ENCODE data around the gene SUSD3. TPM values are rescaled to one million over a fixed set of nuclear protein-coding genes. Genes with fewer than 3 reads are reported as not detected.

Gene SUSD3
- total RNA-seq, 2 donors from 2014 or later, result 7.0 to 21.4 TPM

DNA sequence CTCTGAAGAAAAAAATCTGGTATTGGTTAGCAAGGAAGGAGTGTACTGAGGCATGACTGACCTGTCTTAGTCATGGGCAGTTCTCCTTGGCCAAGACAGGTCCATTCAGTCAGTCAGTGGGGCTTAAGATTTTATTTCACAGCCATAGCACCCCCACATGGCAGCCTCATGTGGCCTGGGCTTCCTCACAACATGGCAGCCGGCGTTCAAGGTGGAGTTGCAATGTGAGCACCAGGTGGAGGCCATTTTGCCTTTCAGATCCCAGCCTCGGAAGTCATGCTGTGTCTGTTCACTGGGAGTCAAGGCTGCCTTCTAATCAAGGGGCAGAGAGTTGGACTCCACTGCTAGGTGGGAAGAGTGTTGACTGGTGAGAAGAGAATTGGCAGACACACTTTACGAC, 27.2 kb downstream of the SUSD3 start:
- H3K4me1 ChIP-seq (ENCODE audit: control insufficient read depth in 1 of 2, low read depth in 2 of 2), result no peaks in the 10 kb centered on the region
- no peak overlapping the region for H3K4me3 ChIP-seq
- no peaks in the 10 kb centered on the region for H3K27me3 ChIP-seq (replicated peaks; ENCODE audit: insufficient read depth)
- H3K9me3 ChIP-seq, result peaks cover under 1% of the 10 kb centered on the region
- ATAC-seq (ENCODE audit: insufficient number of reproducible peaks, low FRiP score, low read depth), result no peak
- no peak for DNase-seq (ENCODE audit: low spot score)
- no peaks in the 10 kb centered on the region for H3K36me3 ChIP-seq
- no peak overlapping the region for H3K27ac ChIP-seq
- TF ChIP-seq, protein P1, sequence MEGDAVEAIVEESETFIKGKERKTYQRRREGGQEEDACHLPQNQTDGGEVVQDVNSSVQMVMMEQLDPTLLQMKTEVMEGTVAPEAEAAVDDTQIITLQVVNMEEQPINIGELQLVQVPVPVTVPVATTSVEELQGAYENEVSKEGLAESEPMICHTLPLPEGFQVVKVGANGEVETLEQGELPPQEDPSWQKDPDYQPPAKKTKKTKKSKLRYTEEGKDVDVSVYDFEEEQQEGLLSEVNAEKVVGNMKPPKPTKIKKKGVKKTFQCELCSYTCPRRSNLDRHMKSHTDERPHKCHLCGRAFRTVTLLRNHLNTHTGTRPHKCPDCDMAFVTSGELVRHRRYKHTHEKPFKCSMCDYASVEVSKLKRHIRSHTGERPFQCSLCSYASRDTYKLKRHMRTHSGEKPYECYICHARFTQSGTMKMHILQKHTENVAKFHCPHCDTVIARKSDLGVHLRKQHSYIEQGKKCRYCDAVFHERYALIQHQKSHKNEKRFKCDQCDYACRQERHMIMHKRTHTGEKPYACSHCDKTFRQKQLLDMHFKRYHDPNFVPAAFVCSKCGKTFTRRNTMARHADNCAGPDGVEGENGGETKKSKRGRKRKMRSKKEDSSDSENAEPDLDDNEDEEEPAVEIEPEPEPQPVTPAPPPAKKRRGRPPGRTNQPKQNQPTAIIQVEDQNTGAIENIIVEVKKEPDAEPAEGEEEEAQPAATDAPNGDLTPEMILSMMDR (IDR thresholded peaks at IDR 0.05), result no peak

DNA sequence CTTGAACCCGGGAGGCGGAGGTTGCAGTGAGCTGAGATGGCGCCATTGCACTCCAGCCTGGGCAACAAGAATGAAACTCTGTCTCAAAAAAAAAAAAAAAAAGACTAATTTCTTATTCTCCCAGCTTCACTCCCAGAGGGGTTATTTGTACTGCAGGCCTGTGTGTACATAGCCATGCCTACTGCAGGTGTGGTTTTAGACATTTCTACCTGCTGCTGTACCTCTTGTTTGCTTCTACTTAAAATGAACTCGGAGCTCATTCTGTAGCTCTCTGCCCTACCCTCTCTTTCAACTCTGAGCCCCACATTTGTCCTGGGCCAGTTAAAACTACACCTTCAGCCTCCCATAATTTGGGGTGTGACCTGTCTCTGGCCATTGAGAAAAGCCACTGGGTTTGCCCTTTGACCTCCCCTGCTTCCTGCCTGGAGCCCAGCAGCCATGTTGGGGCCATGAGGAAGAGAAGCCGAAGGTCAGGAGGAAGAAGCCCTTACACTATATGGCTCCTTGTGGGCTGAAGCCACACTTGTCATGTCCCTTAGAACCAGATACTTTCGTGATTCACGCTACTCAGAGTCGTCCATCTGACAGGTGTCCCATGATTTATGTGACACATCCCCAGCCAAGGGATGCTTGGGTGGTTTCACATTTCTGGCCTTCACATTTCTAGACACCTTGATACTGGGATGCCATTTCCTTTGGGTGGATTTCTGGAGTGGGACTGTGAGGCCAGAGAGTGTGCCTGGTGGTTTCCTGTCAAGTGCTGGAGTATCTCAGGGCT, 28.1 kb downstream of the SUSD3 start:
- Histone ChIP-seq H3K4me3 (no peak overlapping the region), H3K27me3 (replicated peaks; ENCODE audit: insufficient read depth) (no peaks in the 10 kb centered on the region), H3K9me3 (peaks cover 7% of the 10 kb centered on the region), H3K4me1 (ENCODE audit: control insufficient read depth in 1 of 2, low read depth in 2 of 2) (no peaks in the 10 kb centered on the region), H3K27ac (no peak overlapping the region), H3K36me3 (no peaks in the 10 kb centered on the region)
- TF ChIP-seq, protein P1 (IDR thresholded peaks at IDR 0.05), result no peak
- DNase-seq (ENCODE audit: low spot score) (no peak), ATAC-seq (ENCODE audit: insufficient number of reproducible peaks, low FRiP score, low read depth) (peak; percentile 12)

DNA sequence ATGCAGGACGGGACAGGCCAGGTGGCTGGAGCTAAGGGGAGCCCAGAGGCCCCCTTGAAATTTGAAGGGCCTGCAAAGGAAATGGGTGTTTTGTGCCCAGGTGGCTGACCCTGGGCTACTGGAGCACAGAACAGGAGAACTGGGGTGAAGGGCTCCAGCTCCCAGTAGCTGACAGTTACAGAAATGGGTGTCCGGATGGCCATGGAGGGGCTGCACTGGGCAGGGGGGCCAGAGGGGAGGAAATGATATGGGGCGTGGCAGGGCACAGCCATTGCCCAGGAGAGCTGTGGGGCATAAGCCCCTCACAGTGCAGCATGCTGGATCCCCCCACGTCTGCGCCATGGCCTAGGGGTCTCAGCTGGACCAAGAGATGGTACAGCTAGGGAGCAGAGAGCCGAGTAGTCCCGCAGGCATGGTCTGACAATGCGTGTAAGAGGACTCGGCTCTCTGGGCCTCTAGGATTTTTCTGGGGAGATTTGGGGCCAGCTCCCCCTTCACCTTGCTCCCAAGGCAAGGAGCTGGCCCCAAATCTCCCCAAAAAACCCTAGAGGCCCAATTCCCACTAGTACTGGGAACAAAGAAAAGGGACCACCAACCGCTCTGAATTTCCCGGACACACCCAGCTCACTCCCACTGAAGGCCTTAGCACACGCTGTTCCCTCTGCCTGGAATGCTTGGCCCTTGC, 29.6 kb downstream of the SUSD3 start:
- Histone ChIP-seq H3K27me3 (replicated peaks; ENCODE audit: insufficient read depth) (no peaks in the 10 kb centered on the region), H3K36me3 (no peaks in the 10 kb centered on the region), H3K4me1 (ENCODE audit: control insufficient read depth in 1 of 2, low read depth in 2 of 2) (no peaks in the 10 kb centered on the region), H3K4me3 (no peak overlapping the region), H3K9me3 (peaks cover 7% of the 10 kb centered on the region), H3K27ac (no peak overlapping the region)
- DNase-seq (ENCODE audit: low spot score) (no peak), ATAC-seq (ENCODE audit: insufficient number of reproducible peaks, low FRiP score, low read depth) (no peak)
- TF ChIP-seq, protein P1 (IDR thresholded peaks at IDR 0.05), result no peak

DNA sequence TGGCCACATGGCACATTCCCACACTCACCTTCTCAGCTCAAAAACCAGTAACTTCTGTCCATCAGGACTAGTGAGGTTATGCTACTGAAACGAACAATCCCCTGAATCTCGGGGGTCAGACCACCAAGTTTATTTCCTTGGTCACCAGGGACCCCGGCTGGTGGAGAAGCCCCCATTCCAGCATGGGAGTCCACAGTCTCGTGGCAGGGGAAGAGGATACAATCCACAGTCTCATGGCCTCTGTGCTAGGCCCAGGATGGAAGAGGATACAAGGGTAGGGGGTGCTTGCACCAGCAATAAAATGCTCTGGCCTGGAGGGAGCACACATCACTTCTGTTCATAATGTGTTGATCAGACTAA, 30.1 kb downstream of the SUSD3 start:
- Histone ChIP-seq H3K4me3 (no peak overlapping the region), H3K9me3 (peaks cover 7% of the 10 kb centered on the region), H3K27me3 (replicated peaks; ENCODE audit: insufficient read depth) (no peaks in the 10 kb centered on the region), H3K4me1 (ENCODE audit: control insufficient read depth in 1 of 2, low read depth in 2 of 2) (no peaks in the 10 kb centered on the region), H3K27ac (no peak overlapping the region), H3K36me3 (no peaks in the 10 kb centered on the region)
- DNase-seq (ENCODE audit: low spot score) (no peak), ATAC-seq (ENCODE audit: insufficient number of reproducible peaks, low FRiP score, low read depth) (no peak)
- TF ChIP-seq, protein P1 (IDR thresholded peaks at IDR 0.05), result no peak

DNA sequence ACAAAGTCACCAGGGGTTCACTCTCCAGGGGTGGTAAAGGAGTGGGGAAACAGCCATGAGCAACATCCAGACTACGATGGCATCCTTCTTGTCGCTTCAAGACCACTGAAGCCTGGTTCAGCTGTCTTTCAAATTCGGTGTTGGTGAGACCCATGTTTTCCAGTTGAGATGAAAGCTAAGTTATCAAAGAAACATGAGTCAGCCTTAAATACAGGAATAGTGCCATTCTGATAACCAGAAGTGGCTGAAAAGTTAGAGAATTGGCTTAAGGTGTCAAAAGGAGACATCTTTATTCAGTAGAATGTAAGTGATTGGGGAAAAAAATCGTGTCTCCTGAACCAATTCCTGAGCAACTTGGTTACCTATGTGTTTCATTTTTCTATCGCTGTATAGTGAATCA, 30.5 kb downstream of the SUSD3 start:
- Histone ChIP-seq H3K27ac (no peak overlapping the region), H3K9me3 (peaks cover 7% of the 10 kb centered on the region), H3K4me3 (no peak overlapping the region), H3K36me3 (no peaks in the 10 kb centered on the region), H3K4me1 (ENCODE audit: control insufficient read depth in 1 of 2, low read depth in 2 of 2) (no peaks in the 10 kb centered on the region), H3K27me3 (replicated peaks; ENCODE audit: insufficient read depth) (no peaks in the 10 kb centered on the region)
- DNase-seq (ENCODE audit: low spot score) (no peak), ATAC-seq (ENCODE audit: insufficient number of reproducible peaks, low FRiP score, low read depth) (no peak)
- TF ChIP-seq, protein P1 (IDR thresholded peaks at IDR 0.05), result no peak
